Uterus (tissue), 4 donors: ENCODE data around the gene C1orf21. TPM values are rescaled to one million over a fixed set of nuclear protein-coding genes. Genes with fewer than 3 reads are reported as not detected.

ENCODE experiments used
- DNase-seq, 2 donors: peaks; one replicate each; pipeline ENCODE4 v3.0.0-alpha.2; 2019 to 2020
- H3K27ac ChIP-seq, 2 donors: fragments of 200-600 bp; sonication (generic); 1 replicate in 1 of 2; 2 replicates in 1 of 2; pipeline ENCODE4 v1.5.1; 2016 to 2018
- H3K27me3 ChIP-seq, 2 donors: fragments of 200-600 bp; sonication (generic); one replicate each; pipeline ENCODE4 v1.5.1; 2018 to 2019; ENCODE audit warnings: control low read depth in 1 of 2
- H3K36me3 ChIP-seq, 2 donors: fragments of 200-600 bp; sonication (generic); one replicate each; pipeline ENCODE4 v1.5.1; 2019; ENCODE audit warnings: control low read depth in 1 of 2
- H3K4me1 ChIP-seq, 2 donors: fragments of 200-600 bp; sonication (generic); one replicate each; pipeline ENCODE4 v1.5.1; 2018 to 2019; ENCODE audit warnings: control low read depth in 1 of 2
- H3K4me3 ChIP-seq, 2 donors: fragments of 200-600 bp; sonication (generic); 1 replicate in 1 of 2; 2 replicates in 1 of 2; pipeline ENCODE4 v1.5.1; 2018 to 2019; ENCODE audit warnings: mild to moderate bottlenecking in 1 of 2
- H3K9me3 ChIP-seq, 2 donors: fragments of 200-600 bp; sonication (generic); one replicate each; pipeline ENCODE4 v1.5.1; 2019; ENCODE audit warnings: control low read depth in 1 of 2
- CTCF ChIP-seq, 4 experiments: fragments of 200-600 bp in 2 of 4; fragments of 450-650 bp in 2 of 4; sonication (generic) in 2 of 4; IDR thresholded peaks; one replicate each; pipeline ENCODE4 v1.5.1; 2016 to 2019; ENCODE audit warnings: antibody characterized with exemption in 4 of 4, mild to moderate bottlenecking in 2 of 4, moderate library complexity in 1 of 4
- POLR2A ChIP-seq, 2 donors: fragments of 450-650 bp; IDR thresholded peaks; one replicate each; pipeline ENCODE4 v1.6.1; 2016; ENCODE audit warnings: antibody characterized with exemption in 2 of 2, mild to moderate bottlenecking in 1 of 2, moderate library complexity in 1 of 2
- intact Hi-C: fragments of 100-400 bp; cut with DNase I; formaldehyde crosslinking; loops from one replicate; pipeline ENCODE4 v1.15.1; 2023; ENCODE audit warnings: low total_unique reads
- total RNA-seq, 4 donors: library from RNA; depleted of rRNA in 3 of 4; stranded (reverse); fragments of >200 nt in 3 of 4; gene quantifications; one replicate each; pipeline versions ENCODE4 v1.1.0 to v1.2.4, GENCODE V29; 2014 to 2023
- donor health status: DM: yes; HTN: yes; CAD: no.

C1orf21 gene
- total RNA-seq, 4 donors from 2014 or later, result 15.0 to 71.0 (median 44.5) TPM

- no peak overlapping the region for H3K27ac ChIP-seq
- H3K4me3 ChIP-seq, result no peak overlapping the region
- no peaks in the 10 kb centered on the region for H3K36me3 ChIP-seq
- H3K4me1 ChIP-seq, result peaks cover 13 to 18% of the 10 kb centered on the region in 2 donors
- H3K9me3 ChIP-seq, result no peaks in the 10 kb centered on the region
- intact Hi-C loops, result no loop called here
- no peak for DNase-seq
- H3K27me3 ChIP-seq, result no peaks in the 10 kb centered on the region
- TF ChIP-seq CTCF (IDR thresholded peaks at IDR 0.05) (no peak), POLR2A (IDR thresholded peaks at IDR 0.05) (no peak)
Measured at GRCh38 chr1:184403961-184404726, 17.3 kb downstream of the C1orf21 start.

- TF ChIP-seq POLR2A (IDR thresholded peaks at IDR 0.05), result no peak
- no peak for TF ChIP-seq CTCF (IDR thresholded peaks at IDR 0.05)
- Histone ChIP-seq H3K4me1 (peaks cover 13 to 18% of the 10 kb centered on the region in 2 donors), H3K9me3 (no peaks in the 10 kb centered on the region), H3K27ac (no peak overlapping the region), H3K4me3 (no peak overlapping the region), H3K27me3 (no peaks in the 10 kb centered on the region), H3K36me3 (no peaks in the 10 kb centered on the region)
- intact Hi-C loops, result no loop called here
- DNase-seq, result no peak
Measured at GRCh38 chr1:184404727-184405027, 17.8 kb downstream of the C1orf21 start.

- H3K4me3 ChIP-seq, result no peak overlapping the region
- no peaks in the 10 kb centered on the region for H3K9me3 ChIP-seq
- H3K27me3 ChIP-seq, result no peaks in the 10 kb centered on the region
- peaks cover 13 to 18% of the 10 kb centered on the region in 2 donors for H3K4me1 ChIP-seq
- DNase-seq, result no peak
- peak overlapping the region in 1 of 2 donors; percentile 15 for H3K27ac ChIP-seq
- TF ChIP-seq POLR2A (IDR thresholded peaks at IDR 0.05), result no peak
- TF ChIP-seq CTCF (IDR thresholded peaks at IDR 0.05), result no peak
- intact Hi-C loops, result no loop called here
- H3K36me3 ChIP-seq, result no peaks in the 10 kb centered on the region
Measured at GRCh38 chr1:184405094-184405800, 18.4 kb downstream of the C1orf21 start.

- Histone ChIP-seq H3K9me3 (no peaks in the 10 kb centered on the region), H3K4me1 (peaks cover 13 to 18% of the 10 kb centered on the region in 2 donors), H3K27me3 (no peaks in the 10 kb centered on the region), H3K27ac (peak overlapping the region in 1 of 2 donors; percentile 15), H3K4me3 (no peak overlapping the region), H3K36me3 (no peaks in the 10 kb centered on the region)
- intact Hi-C loops, result no loop called here
- no peak for TF ChIP-seq POLR2A (IDR thresholded peaks at IDR 0.05)
- no peak for TF ChIP-seq CTCF (IDR thresholded peaks at IDR 0.05)
- DNase-seq, result no peak
Measured at GRCh38 chr1:184405801-184406142, 18.9 kb downstream of the C1orf21 start.

GRCh38 chr1:184406479-184406878 lies 19.6 kb downstream of the C1orf21 start:
- H3K4me1 ChIP-seq, result peaks cover 13 to 18% of the 10 kb centered on the region in 2 donors
- H3K27me3 ChIP-seq, result no peaks in the 10 kb centered on the region
- no peak for DNase-seq
- H3K27ac ChIP-seq, result no peak overlapping the region
- intact Hi-C loops, result no loop called here
- no peaks in the 10 kb centered on the region for H3K9me3 ChIP-seq
- H3K36me3 ChIP-seq, result no peaks in the 10 kb centered on the region
- H3K4me3 ChIP-seq, result no peak overlapping the region
- no peak for TF ChIP-seq CTCF (IDR thresholded peaks at IDR 0.05)
- TF ChIP-seq POLR2A (IDR thresholded peaks at IDR 0.05), result no peak
